AG04449 (cell line): ENCODE data around the gene CD59.

Experiments used
- CTCF ChIA-PET: fragments of 350-600 bp; formaldehyde crosslinking; extraction: SDS; loops from one replicate; lab custom pipeline; 2021; ENCODE audit warnings: antibody characterized with exemption; lab: Yijun Ruan, JAX
- POLR2A ChIA-PET: fragments of 400-600, 350-600 bp; formaldehyde crosslinking; extraction: SDS; loops from one replicate; lab custom pipeline; 2020; ENCODE audit warnings: antibody characterized with exemption, inconsistent platforms; lab: Yijun Ruan, JAX
- DNase-seq: peaks from one replicate; pipeline ENCODE4 v3.0.0-alpha.2; 2010; ENCODE audit warnings: low read depth, low spot score
- H3K4me3 ChIP-seq: 2 replicates; pipeline ENCODE4 v1.5.1; 2011; ENCODE audit warnings: low read depth, mild to moderate bottlenecking, control low read depth, low read length
- CTCF ChIP-seq: IDR thresholded peaks from one replicate; pipeline ENCODE4 v1.5.1; 2011; ENCODE audit warnings: mild to moderate bottlenecking, moderate library complexity, low read length, control low read depth, inconsistent platforms; ENCODE audit not compliant: insufficient read depth; ENCODE audit errors: missing control alignments

CD59 gene

GRCh38 chr11:33701302-33702230, 34.7 kb downstream of the CD59 start:
- ChIA-PET POLR2A (interaction anchor here (1.2 to 3.4 kb wide), 4 partner anchors 10 to 170 kb away, joined by 3 to 31 read pairs (median 8); partner anchors contain the start of gene CD59), CTCF (interaction anchor here (0.9 to 4.7 kb wide), 9 partner anchors 9 to 128 kb away, joined by 3 to 37 read pairs (median 6); no protein-coding TSS in a partner anchor)
- H3K4me3 ChIP-seq: peak overlapping the region; percentile 54
- TF ChIP-seq CTCF: no peak
- DNase-seq: no peak

DNA sequence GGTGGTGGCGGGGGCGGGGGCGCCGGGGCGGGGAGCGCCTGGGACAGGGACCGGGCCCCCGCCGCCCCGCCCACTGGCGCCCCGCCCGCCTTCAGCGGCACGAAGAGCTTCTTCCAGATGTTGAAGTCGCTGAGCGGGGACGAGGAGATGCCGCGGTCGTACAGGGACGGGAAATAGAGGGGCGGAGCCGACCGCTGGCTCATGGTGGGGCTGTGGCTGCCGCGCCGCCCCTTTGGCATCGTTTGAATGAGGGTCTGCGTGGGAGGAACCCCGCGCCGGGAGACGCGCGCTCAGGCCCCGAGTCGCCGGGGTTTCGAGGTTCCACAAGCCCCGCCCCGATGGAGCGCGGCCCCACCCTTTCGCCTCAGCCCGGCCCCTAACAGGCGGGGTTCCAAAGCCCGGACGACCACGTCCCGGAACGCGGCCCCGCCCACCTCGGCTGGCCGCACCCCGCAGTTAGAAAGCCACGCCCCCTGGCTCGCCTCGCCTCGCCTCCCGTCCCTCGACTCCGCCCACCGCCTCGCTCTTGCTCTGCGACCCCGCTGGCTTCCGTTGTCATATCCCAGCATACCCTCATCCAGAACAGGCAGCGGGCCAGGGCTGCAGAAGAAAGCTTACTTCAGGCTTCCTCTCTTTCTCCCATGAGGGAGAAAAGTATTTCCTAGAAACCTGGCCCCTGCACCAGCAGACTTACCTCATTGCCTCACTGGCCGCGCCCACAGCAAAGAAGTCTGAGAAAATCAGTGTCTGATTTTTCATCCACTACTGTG, 35.5 kb downstream of the CD59 start, which contains the start of gene C11orf91:
TSS of gene C11orf91 (minus strand) at position 325 of the 770 bp plus-strand sequence. CDS start at position 239, 86 bp downstream.
- DNase-seq: peak; percentile 64
- H3K4me3 ChIP-seq: peak within 1 kb of the TSS; percentile 67
- CTCF ChIA-PET: interaction anchor here (1.4 to 4.7 kb wide), 7 partner anchors 9 to 129 kb away, joined by 4 to 37 read pairs (median 6); no protein-coding TSS in a partner anchor
- POLR2A ChIA-PET: interaction anchor here (0.6 to 3.4 kb wide), 5 partner anchors 10 to 42 kb away, joined by 3 to 31 read pairs (median 4); partner anchors contain the start of gene CD59
- no peak for TF ChIP-seq CTCF

- TF ChIP-seq CTCF: no peak
- ChIA-PET POLR2A (interaction anchor here (1.1 to 3.4 kb wide), 4 partner anchors 9 to 43 kb away, joined by 3 to 31 read pairs (median 8); partner anchors contain the start of gene CD59), CTCF (interaction anchor here (1.5 to 4.6 kb wide), 3 partner anchors 16 to 129 kb away, joined by 4 to 37 read pairs (median 14); no protein-coding TSS in a partner anchor)
- peak overlapping the region; percentile 67 for H3K4me3 ChIP-seq
- no peak for DNase-seq
Observed at GRCh38 chr11:33700063-33700501, 36.1 kb downstream of the CD59 start.

DNA sequence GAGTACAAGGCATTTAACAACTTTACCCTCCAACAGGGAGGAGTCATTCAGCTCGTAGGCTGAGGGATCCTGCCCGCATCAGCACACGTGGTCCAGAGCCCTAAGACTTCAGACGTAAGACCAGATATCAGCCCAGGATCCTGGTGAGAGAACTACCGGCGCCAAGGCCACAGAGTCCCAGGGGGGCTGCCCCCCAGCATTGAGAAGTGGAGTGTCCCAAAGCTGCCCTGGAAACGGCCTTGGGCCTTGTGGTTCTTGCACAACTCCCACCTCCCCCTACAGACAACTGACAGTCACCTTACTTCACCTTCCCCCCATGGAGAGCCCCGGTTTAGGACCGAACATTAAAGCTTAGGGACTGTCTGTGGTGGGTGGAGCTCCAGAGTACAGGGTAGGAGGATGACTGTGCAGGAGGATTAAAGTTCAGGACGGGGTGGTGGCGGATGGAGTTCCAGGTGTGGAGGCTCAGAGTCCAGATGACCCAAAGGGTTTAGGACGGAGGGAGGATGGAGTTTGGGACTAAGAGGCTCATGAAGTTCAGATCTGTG, 36.6 kb downstream of the CD59 start:
- DNase-seq: no peak
- TF ChIP-seq CTCF: no peak
- CTCF ChIA-PET: interaction anchor here (3.7 to 4.6 kb wide), 2 partner anchors 17 to 44 kb away, joined by 14 to 37 read pairs; no protein-coding TSS in a partner anchor
- H3K4me3 ChIP-seq: no peak overlapping the region
- POLR2A ChIA-PET: interaction anchor here (1.1 to 3.4 kb wide), 3 partner anchors 8 to 43 kb away, joined by 3 to 31 read pairs (median 13); partner anchors contain the start of gene CD59

GRCh38 chr11:33698921-33699320, 37.3 kb downstream of the CD59 start:
- POLR2A ChIA-PET: interaction anchor here (3.4 kb wide), 1 partner anchor 8 kb away, joined by 31 read pairs; no protein-coding TSS in a partner anchor
- no peak for TF ChIP-seq CTCF

More at GRCh38 chr11:33698921-33699320, 37.3 kb downstream of the CD59 start:
- CTCF ChIA-PET: interaction anchor here (4.6 kb wide), 1 partner anchor 45 kb away, joined by 37 read pairs; no protein-coding TSS in a partner anchor
- no peak overlapping the region for H3K4me3 ChIP-seq
- no peak for DNase-seq
